Activated naive CD4-positive, alpha-beta T cell treated with anti-CD3 and anti-CD28 coated beads, Interleukin-2, amount 50 U/mL, for 16 hours (primary cell): ENCODE measurements around the gene SERP2.

ENCODE experiments used
- DNase-seq: peaks from one replicate; pipeline ENCODE4 v3.0.0-alpha.2; 2020

The SERP2 gene

GRCh38 chr13:44389876-44390275 is 16.3 kb downstream of the SERP2 start:
- DNase-seq, result no peak

GRCh38 chr13:44393391-44393790 is 19.8 kb downstream of the SERP2 start:
- no peak for DNase-seq

- DNase-seq, result no peak
Measured at GRCh38 chr13:44394658-44395057, 21.0 kb downstream of the SERP2 start.

GRCh38 chr13:44395976-44396694 is 22.5 kb downstream of the SERP2 start:
- no peak for DNase-seq

DNA sequence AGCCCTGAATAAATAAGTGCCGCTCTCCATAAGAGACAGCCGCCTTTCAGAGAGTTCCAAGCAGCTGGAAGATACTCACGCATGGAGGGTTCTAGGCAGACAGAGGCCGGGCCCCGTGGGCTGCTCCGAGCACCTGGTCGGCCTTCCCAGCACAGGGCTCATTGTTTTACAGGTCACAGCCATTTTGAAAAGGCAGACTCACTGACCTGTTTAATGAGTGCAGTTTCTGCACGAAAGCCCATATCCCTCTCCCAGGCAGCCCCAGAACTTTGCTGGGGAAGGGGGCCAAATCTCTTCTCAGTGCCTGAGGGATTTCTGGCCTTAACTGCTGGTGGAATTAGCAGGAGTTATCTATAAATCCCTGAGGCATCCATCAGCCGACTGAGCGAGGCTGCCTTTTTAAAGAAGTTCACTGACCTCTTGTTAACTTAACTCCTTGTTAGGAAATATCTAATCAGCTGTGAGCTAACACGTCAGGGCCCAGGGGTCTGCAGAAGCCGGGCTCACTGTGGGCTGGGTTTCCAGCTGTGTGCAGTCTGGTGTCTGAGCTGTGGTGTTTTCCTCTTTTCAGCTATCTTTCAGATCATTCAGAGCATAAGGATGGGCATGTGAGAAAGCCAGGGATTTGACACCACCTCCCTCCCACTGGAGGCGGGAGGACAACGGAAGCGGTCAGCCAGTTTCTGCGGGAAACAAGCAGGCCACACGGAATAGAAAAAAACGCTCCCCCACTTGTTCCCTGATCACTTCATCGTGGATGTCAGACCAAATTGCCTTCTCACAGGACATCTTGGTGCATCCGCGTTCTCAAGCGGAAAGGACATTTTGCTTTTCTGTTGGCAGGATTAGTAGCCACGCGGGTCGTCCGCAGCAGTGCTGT is 23.3 kb downstream of the SERP2 start:
- no peak for DNase-seq

DNA sequence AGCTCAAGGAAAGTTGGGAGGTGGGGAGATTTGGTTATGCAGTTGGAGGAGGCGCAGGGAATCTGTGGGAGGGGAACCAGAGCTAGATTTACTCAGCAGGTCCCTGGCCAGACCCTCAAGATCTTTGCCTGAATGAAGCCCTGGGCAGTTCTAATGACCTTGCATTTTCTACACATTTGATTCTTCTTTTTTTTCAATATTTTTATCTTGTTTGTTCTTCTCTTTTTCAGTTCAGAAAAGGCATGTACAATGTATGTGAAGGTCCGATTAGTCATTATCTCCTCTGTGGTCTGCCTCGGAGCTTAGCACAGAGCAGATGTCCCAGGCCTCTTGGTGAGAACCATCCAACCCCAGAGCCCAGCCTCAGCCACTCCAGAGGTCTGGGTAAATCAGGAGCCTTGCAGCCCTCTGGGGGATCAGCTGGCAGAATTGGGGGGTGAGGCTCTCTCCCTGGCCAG is 24.2 kb downstream of the SERP2 start:
- no peak for DNase-seq

DNA sequence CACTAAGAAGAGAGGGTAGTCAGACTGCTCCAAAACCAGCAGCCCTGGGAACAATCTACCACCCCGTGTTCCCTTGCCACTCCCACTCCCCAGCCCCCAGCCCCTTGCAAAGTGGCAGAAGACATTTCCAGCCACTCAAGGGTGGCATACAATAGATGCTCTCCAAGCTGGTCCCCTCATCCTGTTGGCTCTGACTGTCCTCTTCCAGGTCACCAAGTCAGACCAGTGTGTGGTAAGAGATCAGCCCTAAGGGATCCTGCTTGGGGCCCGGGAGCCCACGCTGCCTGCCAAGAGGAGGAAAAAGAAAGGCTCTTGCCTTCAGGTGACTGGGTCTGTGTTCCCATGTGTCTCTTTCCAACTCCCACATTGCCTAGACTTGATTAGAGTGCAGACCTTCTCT is 25.0 kb downstream of the SERP2 start:
- no peak for DNase-seq

DNA sequence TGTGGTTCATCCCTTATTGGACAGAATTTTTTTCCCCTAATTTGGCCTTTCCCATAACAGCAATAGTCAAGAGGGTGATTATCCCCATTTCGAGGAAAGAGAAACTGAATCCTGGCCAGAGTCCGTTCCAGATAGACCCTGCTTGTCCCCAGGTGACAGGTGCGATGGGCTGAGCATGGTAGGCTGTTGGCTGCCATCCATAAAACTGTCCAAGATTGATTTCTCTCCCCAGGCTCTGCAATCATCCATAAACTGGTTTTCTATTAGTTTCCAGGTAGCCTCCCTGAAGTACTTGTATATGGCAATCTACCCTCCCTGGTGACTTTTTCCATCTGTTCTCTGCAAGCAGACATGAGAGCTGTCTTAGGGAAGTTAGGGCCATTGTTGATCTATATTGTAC is 25.4 kb downstream of the SERP2 start:
- DNase-seq, result no peak

- DNase-seq, result no peak
Measured at GRCh38 chr13:44400736-44401135, 27.1 kb downstream of the SERP2 start.

- no peak for DNase-seq
Measured at GRCh38 chr13:44401577-44401976, 28.0 kb downstream of the SERP2 start.

DNA sequence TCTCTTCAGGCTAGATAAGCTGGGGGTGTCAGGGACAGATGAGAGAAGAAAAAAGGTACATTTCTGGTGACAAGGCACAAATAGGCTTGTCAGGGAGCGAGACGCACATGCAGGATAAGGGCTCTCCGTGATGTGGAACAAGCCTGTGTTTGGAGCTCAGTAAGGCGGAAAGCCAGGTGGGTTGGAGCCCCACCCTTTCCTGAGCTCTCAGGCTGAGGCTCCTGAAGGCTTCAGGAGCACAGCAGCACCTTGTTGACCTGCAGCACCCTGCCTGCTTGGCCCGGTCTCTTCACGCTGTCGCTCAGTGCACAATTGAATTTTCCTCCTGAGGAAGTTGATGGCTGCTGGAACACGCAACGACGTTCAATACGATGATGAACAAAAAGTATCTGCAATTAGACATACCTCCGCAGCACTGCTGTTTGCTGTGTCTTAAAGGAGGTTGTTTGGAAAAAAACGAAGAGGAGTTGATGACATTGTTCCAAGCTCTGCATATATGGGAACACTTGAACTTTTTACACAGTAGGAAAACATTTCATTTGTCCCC is 29.3 kb downstream of the SERP2 start:
- no peak for DNase-seq

GRCh38 chr13:44403461-44404056 is 29.9 kb downstream of the SERP2 start:
- no peak for DNase-seq

- no peak for DNase-seq
Measured at GRCh38 chr13:44404261-44405132, 30.9 kb downstream of the SERP2 start.

- DNase-seq, result no peak
Measured at GRCh38 chr13:44406617-44407016, 33.0 kb downstream of the SERP2 start.

GRCh38 chr13:44407379-44407778 is 33.8 kb downstream of the SERP2 start:
- DNase-seq, result no peak

DNA sequence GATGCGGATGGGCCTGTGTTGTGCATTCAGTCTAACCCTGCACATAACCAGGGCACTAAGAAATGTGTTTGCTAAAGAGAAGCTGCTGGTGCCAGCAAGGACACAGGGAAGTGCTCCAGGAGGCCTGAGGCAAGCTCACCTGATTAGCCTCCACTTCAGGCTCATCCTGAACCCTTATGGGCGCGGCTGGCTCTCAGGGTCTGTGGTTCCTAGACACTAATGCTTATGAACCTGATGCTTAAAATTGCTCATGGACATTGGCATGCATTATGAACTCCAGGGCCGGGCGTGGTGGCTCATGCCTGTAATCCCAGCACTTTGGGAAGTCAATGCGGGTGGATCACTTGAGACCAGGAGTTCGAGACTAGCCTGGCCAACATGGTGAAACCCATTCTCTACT is 34.3 kb downstream of the SERP2 start:
- no peak for DNase-seq

DNA sequence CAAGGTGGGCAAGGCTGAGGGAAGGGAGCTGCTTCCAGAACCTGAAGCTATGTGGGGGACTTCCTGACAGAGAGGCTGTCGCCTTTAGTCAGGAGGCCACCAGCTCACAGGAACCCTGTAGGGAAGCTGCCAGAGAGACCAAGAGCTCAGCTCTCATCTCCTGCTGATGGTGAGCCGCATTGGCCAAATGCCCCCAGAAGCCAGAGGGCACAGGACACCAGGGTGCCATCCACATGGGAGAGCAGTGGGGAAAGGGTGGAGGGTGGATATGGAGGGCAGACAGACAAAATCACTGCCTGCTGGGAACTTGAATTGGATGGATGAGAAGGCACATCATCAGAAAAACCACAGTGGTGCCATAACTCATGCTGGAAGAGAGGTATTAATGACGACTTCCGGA is 36.0 kb downstream of the SERP2 start:
- DNase-seq, result no peak

GRCh38 chr13:44410328-44410859 is 36.8 kb downstream of the SERP2 start:
- no peak for DNase-seq

DNA sequence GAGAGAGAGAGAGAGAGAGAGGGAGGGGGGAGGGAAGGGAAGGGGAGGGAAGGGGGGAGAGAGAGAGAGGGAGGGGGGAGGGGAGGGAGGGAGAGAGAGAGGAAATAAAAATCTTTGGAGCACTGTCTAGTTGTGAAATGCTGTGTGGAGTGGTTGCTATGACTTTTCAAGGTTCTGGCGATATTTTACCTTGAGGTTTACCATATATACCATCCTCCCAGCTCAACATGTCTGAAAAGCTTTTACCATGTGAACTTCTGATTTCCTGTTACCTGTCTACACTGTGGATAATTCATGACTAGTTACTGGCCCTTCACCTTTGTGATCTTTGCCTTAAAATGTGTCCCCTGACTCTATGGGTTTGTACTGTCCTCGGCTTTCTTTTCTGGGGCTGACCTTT is 38.2 kb downstream of the SERP2 start:
- DNase-seq, result no peak

DNA sequence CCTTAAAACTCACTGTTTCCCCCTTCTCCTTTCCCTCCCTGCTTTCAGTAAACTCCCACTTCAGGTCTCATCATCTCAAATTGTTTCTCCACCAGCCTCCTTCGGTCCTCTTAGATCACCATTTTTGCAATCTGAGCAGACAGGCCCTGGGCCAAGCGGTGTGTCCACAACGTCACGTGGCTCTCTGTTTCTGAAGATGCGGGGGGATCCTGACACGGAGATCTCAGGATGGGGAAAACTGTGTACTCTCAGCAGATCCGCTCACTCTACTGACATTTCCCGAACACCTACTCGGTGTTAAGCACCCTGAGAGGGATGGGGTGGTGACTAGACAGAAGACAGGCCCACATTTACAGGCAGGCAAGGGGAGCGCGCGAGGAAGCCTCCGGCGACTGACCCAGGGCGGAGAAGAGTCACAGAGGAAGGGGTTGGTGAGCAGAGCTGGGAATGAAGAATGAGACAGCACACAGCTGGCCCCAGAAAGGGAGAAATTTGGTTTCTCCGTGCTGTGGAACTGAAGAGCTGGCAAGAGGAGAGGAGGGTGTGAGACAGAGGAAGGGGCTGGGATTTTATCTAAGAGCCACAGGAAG is 38.8 kb downstream of the SERP2 start:
- no peak for DNase-seq

GRCh38 chr13:44413095-44413494 is 39.5 kb downstream of the SERP2 start:
- no peak for DNase-seq

GRCh38 chr13:44414716-44415115 is 41.1 kb downstream of the SERP2 start:
- no peak for DNase-seq
